ENCODE data around the gene CASP9. TPM values are rescaled to one million over a fixed set of nuclear protein-coding genes. Genes with fewer than 3 reads are reported as not detected.

CASP9 gene
- total RNA-seq, 1 donor from 2014 or later, result 12.6 TPM

GRCh38 chr1:15546641-15547040, 22.6 kb upstream of the CASP9 start:
- Mint-ChIP-seq H3K27ac (ENCODE audit: unreplicated experiment) (no peak overlapping the region), H3K4me1 (ENCODE audit: unreplicated experiment) (peaks cover 2% of the 10 kb centered on the region), H3K27me3 (ENCODE audit: unreplicated experiment) (no peaks in the 10 kb centered on the region), H3K36me3 (ENCODE audit: unreplicated experiment) (peaks cover 41% of the 10 kb centered on the region), H3K4me3 (ENCODE audit: unreplicated experiment) (no peak overlapping the region), H3K9me3 (ENCODE audit: unreplicated experiment) (no peaks in the 10 kb centered on the region)
- no peak for TF ChIP-seq CTCF (IDR thresholded peaks at IDR 0.05)
- DNase-seq (ENCODE audit: extremely low spot score, unreplicated experiment), result no peak

- Mint-ChIP-seq H3K9me3 (ENCODE audit: unreplicated experiment) (no peaks in the 10 kb centered on the region), H3K27ac (ENCODE audit: unreplicated experiment) (peak overlapping the region; percentile 0), H3K4me3 (ENCODE audit: unreplicated experiment) (no peak overlapping the region), H3K36me3 (ENCODE audit: unreplicated experiment) (peaks cover 42% of the 10 kb centered on the region), H3K4me1 (ENCODE audit: unreplicated experiment) (peaks cover 2% of the 10 kb centered on the region), H3K27me3 (ENCODE audit: unreplicated experiment) (no peaks in the 10 kb centered on the region)
- DNase-seq (ENCODE audit: extremely low spot score, unreplicated experiment), result peak; percentile 10
- no peak for TF ChIP-seq CTCF (IDR thresholded peaks at IDR 0.05)
These were observed 19.9 kb upstream of the CASP9 start for GRCh38 chr1:15543589-15544568.

GRCh38 chr1:15543251-15543588, 19.2 kb upstream of the CASP9 start:
- no peak for TF ChIP-seq CTCF (IDR thresholded peaks at IDR 0.05)
- Mint-ChIP-seq H3K4me3 (ENCODE audit: unreplicated experiment) (no peak overlapping the region), H3K27ac (ENCODE audit: unreplicated experiment) (peak overlapping the region; percentile 0), H3K9me3 (ENCODE audit: unreplicated experiment) (no peaks in the 10 kb centered on the region), H3K27me3 (ENCODE audit: unreplicated experiment) (no peaks in the 10 kb centered on the region), H3K36me3 (ENCODE audit: unreplicated experiment) (peaks cover 46% of the 10 kb centered on the region), H3K4me1 (ENCODE audit: unreplicated experiment) (peaks cover 4% of the 10 kb centered on the region)
- DNase-seq (ENCODE audit: extremely low spot score, unreplicated experiment), result peak; percentile 64

- Mint-ChIP-seq H3K9me3 (ENCODE audit: unreplicated experiment) (no peaks in the 10 kb centered on the region), H3K4me3 (ENCODE audit: unreplicated experiment) (no peak overlapping the region), H3K27ac (ENCODE audit: unreplicated experiment) (no peak overlapping the region), H3K27me3 (ENCODE audit: unreplicated experiment) (no peaks in the 10 kb centered on the region), H3K36me3 (ENCODE audit: unreplicated experiment) (peaks cover 40% of the 10 kb centered on the region), H3K4me1 (ENCODE audit: unreplicated experiment) (peaks cover 4% of the 10 kb centered on the region)
- no peak for TF ChIP-seq CTCF (IDR thresholded peaks at IDR 0.05)
- peak; percentile 48 for DNase-seq (ENCODE audit: extremely low spot score, unreplicated experiment)
These were observed 18.6 kb upstream of the CASP9 start for GRCh38 chr1:15542388-15543250.

All from osteocyte (in vitro differentiated cells).